Suprapubic skin (tissue), 4 donors: ENCODE measurements around the gene RNF8. TPM values are rescaled to one million over a fixed set of nuclear protein-coding genes. Genes with fewer than 3 reads are reported as not detected.

Source experiments
- DNase-seq, 2 donors: peaks; one replicate each; pipeline ENCODE4 v3.0.0-alpha.2; 2019; ENCODE audit warnings: low spot score in 2 of 2
- H3K27ac ChIP-seq: fragments of 200-600 bp; sonication (generic); one replicate; pipeline ENCODE4 v1.5.1; 2019
- H3K27me3 ChIP-seq: fragments of 200-600 bp; sonication (generic); one replicate; pipeline ENCODE4 v1.5.1; 2019
- H3K36me3 ChIP-seq: fragments of 200-600 bp; sonication (generic); one replicate; pipeline ENCODE4 v1.5.1; 2019
- H3K4me1 ChIP-seq: fragments of 200-600 bp; sonication (generic); one replicate; pipeline ENCODE4 v1.5.1; 2019
- H3K4me3 ChIP-seq: fragments of 200-600 bp; sonication (generic); one replicate; pipeline ENCODE4 v1.5.1; 2019; ENCODE audit warnings: mild to moderate bottlenecking
- H3K9me3 ChIP-seq: fragments of 200-600 bp; sonication (generic); one replicate; pipeline ENCODE4 v1.5.1; 2019
- EP300 ChIP-seq: sonication (generic); formaldehyde crosslinking; IDR thresholded peaks from one replicate; pipeline ENCODE4 v1.6.1; 2017; ENCODE audit warnings: antibody characterized with exemption
- POLR2A ChIP-seq, 2 donors: fragments of 450-650 bp; IDR thresholded peaks; one replicate each; pipeline ENCODE4 v1.6.1; 2017; ENCODE audit warnings: antibody characterized with exemption in 2 of 2, mild to moderate bottlenecking in 2 of 2, moderate library complexity in 2 of 2
- POLR2AphosphoS5 ChIP-seq, 3 donors: sonication (generic); formaldehyde crosslinking; IDR thresholded peaks; one replicate each; pipeline ENCODE4 v1.6.1; 2017; ENCODE audit warnings: antibody characterized with exemption in 3 of 3
- WGBS: methylation state at CpG from one replicate; pipeline ENCODE4 v1.1.5; 2018; 5-methylcytosine and 5-hydroxymethylcytosine counted together
- total RNA-seq, 4 donors: library from RNA; depleted of rRNA; stranded (reverse); fragments of >200 nt; gene quantifications; one replicate each; pipeline ENCODE4 v1.1.0, GENCODE V29; 2016
- TF ChIP-seq, protein P1 (sequence below), 2 donors: fragments of 200-600 bp in 1 of 2; fragments of 450-650 bp in 1 of 2; sonication (generic) in 1 of 2; IDR thresholded peaks; one replicate each; pipeline ENCODE4 v1.5.1; 2016 to 2019; ENCODE audit warnings: antibody characterized with exemption in 2 of 2, mild to moderate bottlenecking in 1 of 2, moderate library complexity in 1 of 2

The RNF8 gene
- total RNA-seq, 4 donors from 2014 or later = 12.8 to 17.0 (median 14.3) TPM

DNA sequence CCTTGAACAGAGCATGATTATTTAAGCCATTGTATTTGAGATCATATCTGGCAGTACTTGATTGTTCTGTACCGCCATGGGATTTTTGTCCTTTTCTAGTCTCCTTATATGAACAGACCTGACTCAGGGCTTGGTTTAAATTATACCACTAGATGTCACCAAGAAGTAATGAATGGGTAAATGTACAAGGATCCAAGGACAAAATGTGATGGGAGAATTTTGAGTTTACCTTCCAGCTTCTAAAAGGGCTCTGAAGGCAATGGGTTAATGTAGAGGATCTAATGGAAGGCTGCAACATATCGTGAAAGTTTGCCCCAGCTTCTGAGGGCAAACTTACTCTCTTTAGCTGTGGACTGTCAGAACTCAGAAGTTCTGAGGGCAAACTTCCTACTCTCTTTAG lies 12.0 kb downstream of the RNF8 start:
- Histone ChIP-seq H3K9me3 (no peaks in the 10 kb centered on the region), H3K4me1 (no peaks in the 10 kb centered on the region), H3K27me3 (no peaks in the 10 kb centered on the region), H3K4me3 (no peak overlapping the region), H3K36me3 (peaks cover 54% of the 10 kb centered on the region), H3K27ac (no peak overlapping the region)
- no peak for TF ChIP-seq POLR2AphosphoS5 (IDR thresholded peaks at IDR 0.05)
- TF ChIP-seq, protein P1, sequence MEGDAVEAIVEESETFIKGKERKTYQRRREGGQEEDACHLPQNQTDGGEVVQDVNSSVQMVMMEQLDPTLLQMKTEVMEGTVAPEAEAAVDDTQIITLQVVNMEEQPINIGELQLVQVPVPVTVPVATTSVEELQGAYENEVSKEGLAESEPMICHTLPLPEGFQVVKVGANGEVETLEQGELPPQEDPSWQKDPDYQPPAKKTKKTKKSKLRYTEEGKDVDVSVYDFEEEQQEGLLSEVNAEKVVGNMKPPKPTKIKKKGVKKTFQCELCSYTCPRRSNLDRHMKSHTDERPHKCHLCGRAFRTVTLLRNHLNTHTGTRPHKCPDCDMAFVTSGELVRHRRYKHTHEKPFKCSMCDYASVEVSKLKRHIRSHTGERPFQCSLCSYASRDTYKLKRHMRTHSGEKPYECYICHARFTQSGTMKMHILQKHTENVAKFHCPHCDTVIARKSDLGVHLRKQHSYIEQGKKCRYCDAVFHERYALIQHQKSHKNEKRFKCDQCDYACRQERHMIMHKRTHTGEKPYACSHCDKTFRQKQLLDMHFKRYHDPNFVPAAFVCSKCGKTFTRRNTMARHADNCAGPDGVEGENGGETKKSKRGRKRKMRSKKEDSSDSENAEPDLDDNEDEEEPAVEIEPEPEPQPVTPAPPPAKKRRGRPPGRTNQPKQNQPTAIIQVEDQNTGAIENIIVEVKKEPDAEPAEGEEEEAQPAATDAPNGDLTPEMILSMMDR (IDR thresholded peaks at IDR 0.05) = no peak
- no peak for TF ChIP-seq POLR2A (IDR thresholded peaks at IDR 0.05)
- no peak for TF ChIP-seq EP300
- WGBS = 58% methylated on average over 2 of the region's 2 CpGs
- no peak for DNase-seq

GRCh38 chr6:37366910-37367309 lies 13.1 kb downstream of the RNF8 start:
- WGBS = 92% methylated on average over 3 of the region's 3 CpGs
- H3K9me3 ChIP-seq = no peaks in the 10 kb centered on the region
- H3K27me3 ChIP-seq = no peaks in the 10 kb centered on the region
- no peak overlapping the region for H3K27ac ChIP-seq
- TF ChIP-seq EP300 = no peak
- TF ChIP-seq, protein P1 (IDR thresholded peaks at IDR 0.05) = no peak
- no peak for TF ChIP-seq POLR2AphosphoS5 (IDR thresholded peaks at IDR 0.05)
- TF ChIP-seq POLR2A (IDR thresholded peaks at IDR 0.05) = no peak
- H3K4me1 ChIP-seq = no peaks in the 10 kb centered on the region
- no peak for DNase-seq
- H3K36me3 ChIP-seq = peaks cover 53% of the 10 kb centered on the region
- no peak overlapping the region for H3K4me3 ChIP-seq

- DNase-seq = no peak
- Histone ChIP-seq H3K4me1 (no peaks in the 10 kb centered on the region), H3K27me3 (no peaks in the 10 kb centered on the region), H3K36me3 (peaks cover 38% of the 10 kb centered on the region), H3K27ac (no peak overlapping the region), H3K9me3 (no peaks in the 10 kb centered on the region), H3K4me3 (no peak overlapping the region)
- TF ChIP-seq POLR2A (IDR thresholded peaks at IDR 0.05) (no peak), POLR2AphosphoS5 (IDR thresholded peaks at IDR 0.05) (no peak), EP300 (no peak)
- TF ChIP-seq, protein P1 (IDR thresholded peaks at IDR 0.05) = no peak
- 92% methylated on average over 1 of the region's 1 CpG for WGBS
These were observed 15.2 kb downstream of the RNF8 start for GRCh38 chr6:37368961-37369320.

- Histone ChIP-seq H3K27me3 (no peaks in the 10 kb centered on the region), H3K36me3 (peaks cover 41% of the 10 kb centered on the region), H3K27ac (no peak overlapping the region), H3K9me3 (no peaks in the 10 kb centered on the region), H3K4me1 (no peaks in the 10 kb centered on the region), H3K4me3 (no peak overlapping the region)
- TF ChIP-seq EP300 (no peak), POLR2AphosphoS5 (IDR thresholded peaks at IDR 0.05) (no peak), POLR2A (IDR thresholded peaks at IDR 0.05) (no peak)
- TF ChIP-seq, protein P1 (IDR thresholded peaks at IDR 0.05) = no peak
- no peak for DNase-seq
- WGBS = 67% methylated on average over 1 of the region's 1 CpG
These were observed 15.8 kb downstream of the RNF8 start for GRCh38 chr6:37369321-37370201.

- no peaks in the 10 kb centered on the region for H3K4me1 ChIP-seq
- H3K36me3 ChIP-seq = peaks cover 56% of the 10 kb centered on the region
- H3K9me3 ChIP-seq = no peaks in the 10 kb centered on the region
- 82% methylated on average over 4 of the region's 4 CpGs for WGBS
- no peaks in the 10 kb centered on the region for H3K27me3 ChIP-seq
- no peak for TF ChIP-seq POLR2A (IDR thresholded peaks at IDR 0.05)
- TF ChIP-seq EP300 = no peak
- TF ChIP-seq POLR2AphosphoS5 (IDR thresholded peaks at IDR 0.05) = no peak
- TF ChIP-seq, protein P1 (IDR thresholded peaks at IDR 0.05) = no peak
- no peak overlapping the region for H3K4me3 ChIP-seq
- no peak overlapping the region for H3K27ac ChIP-seq
- DNase-seq = no peak
These were observed 17.6 kb downstream of the RNF8 start for GRCh38 chr6:37371154-37372083.
